Eye (tissue), 1 donor: Measurements from ENCODE around the gene ZNF697.
"Not testable (repeated sequence)": the region's sequence is repeated elsewhere in the genome, so short reads cannot be mapped to it uniquely, and the experiment has no call there.

Source experiments
- DNase-seq: peaks from one replicate; pipeline ENCODE4 v3.0.0-alpha.2; 2015

ZNF697 gene

GRCh38 chr1:119626841-119627240 is 21.2 kb downstream of the ZNF697 start:
- no peak for DNase-seq

DNA sequence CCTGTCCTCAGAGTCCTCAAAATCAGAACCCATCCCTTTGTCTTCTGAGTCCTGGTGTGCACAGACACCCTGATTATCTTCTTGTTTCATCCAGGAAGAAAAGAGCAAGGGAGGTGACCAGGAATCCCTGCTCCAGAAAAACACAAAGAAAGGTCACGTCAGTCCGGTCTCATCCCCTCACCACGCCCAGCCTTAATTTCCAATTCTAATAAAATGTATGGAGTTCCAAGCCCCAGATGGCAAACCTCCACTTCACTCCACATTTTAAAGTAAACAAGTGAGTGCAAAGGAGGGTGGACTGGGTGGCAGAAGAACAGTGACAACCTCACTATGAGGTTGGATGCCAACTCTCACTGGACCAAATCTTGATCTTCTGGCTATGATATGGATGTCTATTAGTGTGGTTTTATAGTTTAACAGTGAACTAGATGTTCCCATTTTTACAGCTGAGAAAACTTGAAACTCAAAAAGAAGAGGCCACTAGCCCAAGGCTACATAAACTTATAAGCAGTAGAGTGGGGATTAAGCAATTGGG is 22.0 kb downstream of the ZNF697 start:
- DNase-seq = no peak

- DNase-seq = no peak
Observed at GRCh38 chr1:119623678-119624077, 24.4 kb downstream of the ZNF697 start.

- no peak for DNase-seq
Observed at GRCh38 chr1:119623193-119623515, 24.9 kb downstream of the ZNF697 start.

GRCh38 chr1:119622311-119623192 is 25.5 kb downstream of the ZNF697 start:
- DNase-seq = no peak

- DNase-seq = no peak
Observed at GRCh38 chr1:119621705-119622104, 26.4 kb downstream of the ZNF697 start.

- peak; percentile 14 for DNase-seq
Observed at GRCh38 chr1:119617751-119618691, 30.0 kb downstream of the ZNF697 start.

DNA sequence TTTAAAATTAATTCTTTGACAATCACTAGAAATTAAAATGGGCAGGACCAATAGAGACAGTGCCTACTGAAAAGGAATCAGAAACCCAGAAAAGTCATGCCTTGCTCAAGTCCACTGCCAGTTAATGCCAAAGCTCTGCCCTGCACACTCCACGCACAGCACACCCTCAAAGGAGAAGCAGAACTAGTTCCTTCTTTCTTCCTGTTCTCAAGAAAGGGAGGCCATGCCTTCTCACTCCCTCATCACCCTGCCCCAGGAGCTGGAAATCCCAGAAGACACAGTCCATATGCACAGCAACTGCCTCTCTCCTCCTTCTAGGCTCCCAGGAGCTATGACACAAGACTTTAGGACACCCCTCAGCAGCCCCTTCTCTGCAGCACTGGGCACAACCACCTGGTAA is 31.3 kb downstream of the ZNF697 start:
- not testable (repeated sequence) for DNase-seq

- DNase-seq = not testable (repeated sequence)
Observed at GRCh38 chr1:119615100-119615499, 33.0 kb downstream of the ZNF697 start.

- peak; percentile 94 for DNase-seq
Observed at GRCh38 chr1:119613769-119614720, 34.0 kb downstream of the ZNF697 start.

GRCh38 chr1:119611701-119612113 is 36.4 kb downstream of the ZNF697 start:
- DNase-seq = peak; percentile 76

GRCh38 chr1:119608816-119609215 is 39.2 kb downstream of the ZNF697 start:
- not testable (repeated sequence) for DNase-seq

- DNase-seq = not testable (repeated sequence)
Observed at GRCh38 chr1:119607087-119607807, 40.8 kb downstream of the ZNF697 start.

GRCh38 chr1:119606394-119606793 is 41.7 kb downstream of the ZNF697 start:
- no peak for DNase-seq

DNA sequence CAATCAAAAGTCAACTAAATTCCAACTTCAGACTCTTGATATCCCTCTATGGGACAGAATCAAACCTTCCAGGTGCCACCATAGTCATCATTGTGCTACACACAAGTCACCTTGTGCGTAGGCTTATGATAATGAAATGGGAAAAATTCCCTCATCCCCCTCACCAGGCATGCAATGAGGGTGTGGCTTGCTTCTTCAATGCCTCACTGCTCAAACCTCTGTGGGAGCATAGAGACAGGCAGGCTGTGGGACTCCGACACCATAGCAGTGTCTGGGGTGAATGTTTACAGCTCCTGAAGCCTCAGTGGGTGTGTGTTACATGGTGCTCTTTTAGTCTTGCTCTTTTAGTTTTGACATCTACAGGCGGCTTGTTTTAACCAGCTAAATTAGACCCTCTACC is 42.4 kb downstream of the ZNF697 start:
- DNase-seq = no peak

DNA sequence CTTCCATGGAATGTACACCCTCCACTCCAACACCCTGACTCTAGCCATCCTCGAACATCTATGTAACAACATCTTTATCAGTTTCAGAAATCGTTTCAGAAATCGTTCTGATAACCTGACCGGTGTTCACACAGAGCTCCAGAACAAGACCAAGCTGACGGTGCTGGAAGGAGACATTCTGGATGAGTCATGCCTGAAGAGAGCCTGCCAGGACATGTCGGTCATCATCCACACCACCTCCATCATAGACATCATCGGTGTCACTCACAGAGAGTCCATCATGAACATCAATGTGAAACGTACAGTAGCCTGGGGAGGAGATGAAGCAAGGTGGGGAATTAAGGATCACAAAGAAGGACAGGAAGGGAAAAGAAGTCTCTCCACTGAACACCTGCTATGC is 43.0 kb downstream of the ZNF697 start:
- not testable (repeated sequence) for DNase-seq

GRCh38 chr1:119603695-119604094 is 44.4 kb downstream of the ZNF697 start:
- DNase-seq = no peak

DNA sequence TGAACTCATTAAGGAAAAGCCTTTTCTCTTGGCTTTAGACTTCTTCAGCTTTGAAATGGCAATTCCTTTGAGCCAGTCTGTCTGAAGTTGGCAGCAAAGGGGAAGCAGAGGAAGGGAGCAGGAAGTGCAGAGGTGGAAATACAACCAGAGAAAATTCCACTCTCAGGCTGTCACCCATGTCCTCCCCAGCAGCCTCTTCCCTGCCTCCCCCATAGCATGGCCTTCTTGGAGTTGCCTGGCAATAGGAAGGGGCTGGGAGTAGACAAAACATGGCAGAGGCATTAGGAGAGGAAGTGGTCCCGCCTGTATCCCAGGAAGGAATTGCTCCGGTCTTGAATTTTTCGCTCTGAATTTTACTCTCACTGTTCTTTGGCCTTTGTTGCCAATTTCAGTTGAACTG is 44.8 kb downstream of the ZNF697 start:
- not testable (repeated sequence) for DNase-seq

DNA sequence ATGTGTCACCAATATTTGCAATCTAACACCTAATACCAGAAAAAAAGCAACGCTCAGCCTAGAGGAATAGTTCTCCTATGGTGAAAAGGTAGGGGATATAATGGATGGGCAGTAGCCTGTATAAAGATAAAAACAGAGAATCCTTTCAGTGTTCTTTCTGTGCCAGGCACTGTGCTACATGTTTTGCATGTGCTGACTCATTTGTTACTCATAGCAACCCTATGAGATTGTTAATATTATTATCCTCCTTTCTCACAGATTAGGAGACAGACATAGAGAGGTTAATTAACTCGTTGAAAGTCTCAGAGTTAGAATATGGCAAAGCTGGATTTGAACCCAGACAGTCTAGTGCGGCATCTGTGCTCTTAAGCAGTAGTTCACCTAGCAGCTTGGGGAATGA is 45.3 kb downstream of the ZNF697 start:
- DNase-seq = not testable (repeated sequence)

GRCh38 chr1:119602169-119602568 is 45.9 kb downstream of the ZNF697 start:
- DNase-seq = no peak

- no peak for DNase-seq
Observed at GRCh38 chr1:119600976-119601375, 47.1 kb downstream of the ZNF697 start.

- no peak for DNase-seq
Observed at GRCh38 chr1:119600561-119600960, 47.5 kb downstream of the ZNF697 start.
